HepG2 (cell line): ENCODE data around the gene SNRNP200. TPM values are rescaled to one million over a fixed set of nuclear protein-coding genes. Genes with fewer than 3 reads are reported as not detected.

Experiments
- ARID2 ChIP-seq: sonication (generic); formaldehyde crosslinking; IDR thresholded peaks from 2 replicates; pipeline ENCODE4 v1.8.1; 2022; ENCODE audit warnings: mild to moderate bottlenecking, missing genetic modification reagents, borderline replicate concordance
- ARNTL ChIP-seq: sonication (generic); formaldehyde crosslinking; IDR thresholded peaks from 2 replicates; pipeline ENCODE4 v1.4.0; 2020; ENCODE audit warnings: mild to moderate bottlenecking, missing genetic modification reagents
- CHCHD3 ChIP-seq: sonication (generic); formaldehyde crosslinking; IDR thresholded peaks from 2 replicates; pipeline ENCODE4 v1.8.0; 2022; ENCODE audit warnings: mild to moderate bottlenecking, missing genetic modification reagents, moderate library complexity
- HHEX ChIP-seq: IDR thresholded peaks from 2 replicates; pipeline ENCODE4 v1.6.1; 2016; ENCODE audit warnings: control low read depth
- PAWR ChIP-seq: sonication (generic); formaldehyde crosslinking; IDR thresholded peaks from 2 replicates; pipeline ENCODE4 v1.4.0; 2020; ENCODE audit warnings: missing genetic modification reagents, mild to moderate bottlenecking, borderline replicate concordance
- PBX2 ChIP-seq: IDR thresholded peaks from 2 replicates; pipeline ENCODE4 v1.6.1; 2016; ENCODE audit warnings: control low read depth
- POGK ChIP-seq: sonication (generic); formaldehyde crosslinking; conservative IDR thresholded peaks from 2 replicates; pipeline ENCODE4 v1.8.0; 2022; ENCODE audit warnings: mild to moderate bottlenecking, moderate library complexity, missing genetic modification reagents
- PREB ChIP-seq: sonication (generic); formaldehyde crosslinking; IDR thresholded peaks from 2 replicates; pipeline ENCODE4 v1.4.0; 2020; ENCODE audit warnings: missing genetic modification reagents
- SAFB2 ChIP-seq: sonication (generic); formaldehyde crosslinking; IDR thresholded peaks from 2 replicates; pipeline ENCODE4 v1.5.1; 2020; ENCODE audit warnings: missing genetic modification reagents, low read depth, mild to moderate bottlenecking, borderline replicate concordance
- SETDB1 ChIP-seq: sonication (generic); formaldehyde crosslinking; IDR thresholded peaks from 2 replicates; pipeline ENCODE4 v1.5.1; 2020; ENCODE audit warnings: missing genetic modification reagents, mild to moderate bottlenecking, borderline replicate concordance
- SP1 ChIP-seq, 2 experiments: fragments of 450-650 bp in 1 of 2; sonication (generic) in 1 of 2; formaldehyde crosslinking in 1 of 2; IDR thresholded peaks; 2 replicates each; pipeline versions ENCODE4 v1.4.0 to v1.6.1; 2016 to 2020; ENCODE audit warnings: missing genetic modification reagents in 1 of 2
- SRSF4 ChIP-seq: fragments of 200-400 bp; formaldehyde crosslinking; IDR thresholded peaks from one replicate; pipeline ENCODE4 v1.6.1; 2018; ENCODE audit warnings: mild to moderate bottlenecking, low read depth, low read length, moderate library complexity; ENCODE audit not compliant: poor library complexity, severe bottlenecking
- XBP1 ChIP-seq: sonication (generic); formaldehyde crosslinking; IDR thresholded peaks from 2 replicates; pipeline ENCODE4 v1.5.0; 2020; ENCODE audit warnings: missing genetic modification reagents
- ZBTB10 ChIP-seq: sonication (generic); formaldehyde crosslinking; IDR thresholded peaks from 2 replicates; pipeline ENCODE4 v1.4.0; 2020; ENCODE audit warnings: missing genetic modification reagents, borderline replicate concordance
- ZBTB20 ChIP-seq: sonication (generic); formaldehyde crosslinking; IDR thresholded peaks from 2 replicates; pipeline ENCODE4 v1.8.1; 2023; ENCODE audit warnings: missing genetic modification reagents, low read depth, mild to moderate bottlenecking, borderline replicate concordance
- ZFY ChIP-seq: sonication (generic); formaldehyde crosslinking; IDR thresholded peaks from 2 replicates; pipeline ENCODE4 v1.4.0; 2020; ENCODE audit warnings: missing genetic modification reagents
- ZNF207 ChIP-seq: fragments of 450-650 bp; IDR thresholded peaks from 2 replicates; pipeline ENCODE4 v1.6.1; 2016; ENCODE audit warnings: antibody characterized with exemption, borderline replicate concordance
- ZNF296 ChIP-seq: sonication (generic); formaldehyde crosslinking; conservative IDR thresholded peaks from 2 replicates; pipeline ENCODE4 v1.5.0; 2020; ENCODE audit warnings: mild to moderate bottlenecking, missing genetic modification reagents
- ZNF616 ChIP-seq: sonication (generic); formaldehyde crosslinking; IDR thresholded peaks from 2 replicates; pipeline ENCODE4 v1.5.0; 2020; ENCODE audit warnings: low read depth, mild to moderate bottlenecking, missing genetic modification reagents
- ZNF782 ChIP-seq: sonication (generic); formaldehyde crosslinking; IDR thresholded peaks from 2 replicates; pipeline ENCODE4 v1.4.0; 2020; ENCODE audit warnings: missing genetic modification reagents, mild to moderate bottlenecking, borderline replicate concordance
- polyA plus RNA-seq, 8 experiments: library from polyadenylated mRNA; depleted of rRNA in 3 of 8; stranded (reverse) in 7 of 8; unstranded in 1 of 8; fragments of >200 nt; fragmentation: Illumina TruSeq in 4 of 8; extraction: Trizol in 4 of 8; gene quantifications; 2 replicates each; pipeline versions ENCODE4 v1.2.1 to v1.2.3, GENCODE V29; 2011 to 2016; ENCODE audit warnings: low read depth in 4 of 8, missing spikeins in 1 of 8, mixed read lengths in 1 of 8; ENCODE audit not compliant: insufficient read depth in 1 of 8
- total RNA-seq, 5 experiments: library from RNA; depleted of rRNA; stranded (reverse); fragments of >200 nt; fragmentation: Illumina TruSeq; extraction: Trizol; gene quantifications; 2 replicates each; pipeline ENCODE4 v1.2.3, GENCODE V29; 2016; ENCODE audit warnings: low read depth in 1 of 5

Gene SNRNP200
- total and polyA plus RNA-seq, 2 of the 13 experiments (the other 11 are each of a cell fraction or from before 2014, with no cell fraction given), result 99.0 to 232 TPM

GRCh38 chr2:96265349-96265839 is 40.0 kb downstream of the SNRNP200 start (continued):
- no peak for TF ChIP-seq POGK
- no peak for TF ChIP-seq PREB (CRISPR knock-in tag)
- no peak for TF ChIP-seq ARNTL (CRISPR knock-in tag)
- TF ChIP-seq ZNF782 (CRISPR knock-in tag), result 0 out of 2 replicates have a peak, but pooled peaks have one; percentile 13
- peak; percentile 24; the same call in 1 of the 2 replicates for TF ChIP-seq ZBTB10
- TF ChIP-seq SAFB2 (CRISPR knock-in tag), result peak; percentile 10; the same call in 1 of the 2 replicates
- no peak for TF ChIP-seq SP1 (IDR thresholded peaks at IDR 0.05)
- TF ChIP-seq SP1 (CRISPR knock-in tag; IDR thresholded peaks at IDR 0.05), result no peak
- no peak for TF ChIP-seq XBP1
- 0 out of 2 replicates have a peak, but pooled peaks have one; percentile 14 for TF ChIP-seq ZBTB20 (CRISPR knock-in tag)
- TF ChIP-seq ZNF616 (CRISPR knock-in tag), result peak; percentile 36; the same call in 1 of the 2 replicates
- no peak for TF ChIP-seq PAWR (CRISPR knock-in tag)
- TF ChIP-seq CHCHD3 (CRISPR knock-in tag), result peak; percentile 49
- TF ChIP-seq ARID2 (CRISPR knock-in tag), result no peak
- no peak for TF ChIP-seq SRSF4
- TF ChIP-seq ZFY (CRISPR knock-in tag), result no peak
- TF ChIP-seq ZNF207, result no peak
- TF ChIP-seq SETDB1, result no peak
- TF ChIP-seq ZNF296 (CRISPR knock-in tag), result no peak
- peak; percentile 40; the same call in 1 of the 2 replicates for TF ChIP-seq HHEX (CRISPR knock-in tag)
- no peak for TF ChIP-seq PBX2
